CD4-positive, alpha-beta T cell treated with Interleukin-1 beta for 1 hour (primary cell): ENCODE measurements around the gene PLEKHN1.
"Not testable (repeated sequence)": the region's sequence is repeated elsewhere in the genome, so short reads cannot be mapped to it uniquely, and the experiment has no call there.

Experiments
- DNase-seq, 2 donors: peaks; one replicate each; pipeline ENCODE4 v3.0.0-alpha.2; 2020 to 2022

PLEKHN1 gene

DNA sequence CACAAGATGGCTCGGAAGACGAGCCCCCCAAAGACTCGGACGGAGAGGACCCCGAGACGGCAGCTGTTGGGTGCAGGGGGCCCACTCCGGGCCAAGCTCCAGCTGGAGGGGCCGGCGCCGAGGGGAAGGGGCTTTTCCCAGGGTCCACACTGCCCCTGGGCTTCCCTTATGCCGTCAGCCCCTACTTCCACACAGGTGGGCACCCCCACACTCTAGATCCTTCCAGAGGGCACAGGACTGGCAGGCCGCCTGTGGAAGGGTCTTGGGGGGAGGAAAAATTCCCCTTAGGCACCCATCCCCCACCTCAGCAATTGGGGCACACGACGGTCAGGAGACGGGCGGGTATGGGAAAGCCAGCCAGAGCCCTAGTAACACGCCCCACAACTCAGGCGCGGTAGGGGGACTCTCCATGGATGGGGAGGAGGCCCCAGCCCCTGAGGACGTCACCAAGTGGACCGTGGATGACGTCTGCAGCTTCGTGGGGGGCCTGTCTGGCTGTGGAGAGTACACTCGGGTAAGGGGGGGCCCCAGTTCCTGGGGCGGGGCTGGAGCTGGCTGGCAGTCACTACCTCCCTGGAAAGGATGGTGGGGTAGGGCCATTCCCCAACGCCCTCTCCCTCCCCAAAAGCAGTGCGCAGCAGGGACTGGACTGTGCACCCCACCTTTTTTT, 23.3 kb upstream of the PLEKHN1 start:
- DNase-seq: no peak

DNA sequence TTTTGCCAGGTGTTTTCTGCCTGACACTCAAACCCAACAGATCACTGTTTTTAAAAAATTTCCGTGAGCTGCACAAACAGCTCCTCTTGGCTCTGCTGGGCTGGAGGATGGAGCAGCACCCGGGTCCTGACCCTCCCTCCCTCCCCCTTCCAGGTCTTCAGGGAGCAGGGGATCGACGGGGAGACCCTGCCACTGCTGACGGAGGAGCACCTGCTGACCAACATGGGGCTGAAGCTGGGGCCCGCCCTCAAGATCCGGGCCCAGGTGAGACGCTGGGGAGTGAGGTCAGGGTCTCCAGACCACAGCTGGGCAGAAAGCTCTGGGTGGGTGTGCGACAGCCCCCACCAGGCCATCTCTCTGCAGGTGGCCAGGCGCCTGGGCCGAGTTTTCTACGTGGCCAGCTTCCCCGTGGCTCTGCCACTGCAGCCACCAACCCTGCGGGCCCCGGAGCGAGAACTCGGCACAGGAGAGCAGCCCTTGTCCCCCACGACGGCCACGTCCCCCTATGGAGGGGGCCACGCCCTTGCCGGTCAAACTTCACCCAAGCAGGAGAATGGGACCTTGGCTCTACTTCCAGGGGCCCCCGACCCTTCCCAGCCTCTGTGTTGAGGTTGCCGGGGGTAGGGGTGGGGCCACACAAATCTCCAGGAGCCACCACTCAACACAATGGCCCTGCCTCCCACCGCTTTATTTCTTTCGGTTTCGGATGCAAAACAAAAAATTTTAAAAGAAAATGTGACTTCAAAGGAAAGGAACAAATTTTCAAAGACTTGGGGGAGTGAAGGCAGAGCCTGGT, 22.5 kb upstream of the PLEKHN1 start:
- DNase-seq: no peak

DNA sequence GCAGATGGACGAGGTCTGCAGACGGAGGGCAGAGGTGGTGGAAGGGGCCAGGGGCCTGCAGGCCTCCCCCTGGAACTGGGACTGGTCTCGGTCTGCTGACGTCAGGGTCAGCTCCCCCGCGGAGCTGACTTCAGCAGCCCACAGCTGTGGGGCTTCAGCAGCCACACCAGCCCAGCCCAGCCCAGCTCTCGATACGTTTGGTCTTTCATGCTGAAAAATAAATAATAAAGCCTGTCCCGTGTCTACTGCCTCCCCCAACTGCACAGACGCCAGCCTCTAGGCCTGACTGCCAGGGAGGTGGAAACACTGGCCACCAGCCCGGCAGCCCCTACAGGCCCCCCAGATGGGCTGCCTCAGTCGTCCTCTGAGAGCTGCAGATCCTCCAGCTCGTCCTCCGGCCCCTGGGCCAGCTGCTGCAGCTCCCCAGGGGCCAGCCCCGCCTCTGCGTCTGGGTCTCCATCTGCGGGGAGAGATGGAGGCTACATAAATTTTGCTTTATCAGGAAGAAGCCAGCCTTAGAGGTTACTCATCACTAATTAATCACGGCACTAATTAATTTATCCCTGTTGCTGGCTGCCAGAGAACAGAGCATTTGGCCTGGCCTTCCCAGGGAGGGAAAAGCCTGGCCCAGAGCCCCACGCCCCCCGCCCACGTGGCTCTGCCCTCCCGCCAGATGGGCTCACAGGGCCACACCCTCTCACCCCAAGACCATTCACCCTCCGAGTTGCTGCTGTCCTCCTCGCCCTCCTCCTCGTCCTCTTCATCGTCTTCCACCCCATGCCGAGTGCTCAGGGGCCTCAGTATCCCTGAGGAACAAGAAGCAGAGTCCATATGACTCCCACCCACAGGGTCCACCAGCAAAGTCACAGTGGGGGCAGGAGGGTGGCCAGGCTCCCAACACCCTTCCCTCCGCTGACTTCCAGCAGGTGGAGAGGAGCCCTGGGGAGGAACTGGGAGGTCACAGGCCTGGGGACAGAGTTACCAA, 21.6 kb upstream of the PLEKHN1 start:
- DNase-seq: no peak

DNA sequence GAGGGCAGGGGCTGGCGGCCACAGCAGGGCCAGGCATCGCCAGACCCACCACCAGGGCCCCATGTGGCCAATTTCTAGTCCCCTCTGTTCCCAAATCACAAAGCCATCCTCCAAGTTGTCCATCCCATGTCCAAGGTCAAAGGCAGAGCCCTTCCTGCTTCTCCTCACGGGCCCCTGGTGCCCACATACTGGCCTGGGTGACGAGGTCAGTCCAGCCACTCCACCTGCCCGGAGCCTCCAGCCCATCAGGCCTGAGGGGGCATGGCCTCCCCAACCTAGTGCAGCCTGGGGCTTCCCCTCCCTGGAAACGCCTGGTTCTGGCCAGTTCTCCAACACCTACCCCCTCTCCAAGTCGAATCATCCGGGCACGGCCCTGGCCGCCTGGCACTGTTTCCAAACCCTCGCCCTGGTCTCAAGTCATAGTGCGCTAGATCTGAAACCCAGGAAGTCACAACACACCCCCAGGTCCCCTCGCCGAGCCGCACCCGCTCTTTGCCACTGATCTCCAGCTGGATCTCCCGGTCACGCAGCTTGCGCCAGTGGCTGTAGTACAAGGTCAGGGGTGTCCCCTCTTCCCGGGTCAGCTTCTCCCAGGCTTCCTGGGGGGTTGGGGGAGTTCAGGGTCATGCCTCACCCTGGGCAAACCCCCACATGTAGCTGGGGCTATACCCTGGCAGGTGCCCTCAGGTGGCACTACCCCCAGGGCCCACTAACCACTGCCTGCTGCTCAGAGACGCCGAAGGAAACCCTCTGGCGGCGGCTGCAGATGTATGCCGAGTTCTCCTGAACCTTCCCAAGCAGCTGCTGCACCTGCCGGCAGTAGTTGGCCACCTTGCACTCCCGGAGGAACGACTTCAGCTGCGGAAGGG, 20.4 kb upstream of the PLEKHN1 start:
- DNase-seq: no peak

DNA sequence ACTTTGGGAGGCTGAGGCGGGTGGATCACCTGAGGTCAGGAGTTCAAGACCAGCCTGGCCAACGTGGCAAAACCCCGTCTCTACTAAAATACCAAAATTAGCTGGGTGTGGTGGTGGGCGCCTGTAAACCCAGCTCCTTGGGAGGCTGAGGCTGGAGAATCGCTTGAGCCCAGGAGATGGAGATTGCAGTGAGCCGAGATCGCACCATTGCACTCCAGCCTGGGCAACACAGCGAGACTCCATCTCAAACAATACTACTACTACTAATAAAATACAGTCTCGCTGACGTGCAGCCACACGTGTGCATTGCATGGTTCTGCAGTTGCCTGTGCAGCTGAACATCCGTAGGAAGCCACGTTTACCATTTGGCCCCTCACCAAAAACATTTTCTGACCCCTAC, 19.5 kb upstream of the PLEKHN1 start:
- DNase-seq: not testable (repeated sequence)

DNA sequence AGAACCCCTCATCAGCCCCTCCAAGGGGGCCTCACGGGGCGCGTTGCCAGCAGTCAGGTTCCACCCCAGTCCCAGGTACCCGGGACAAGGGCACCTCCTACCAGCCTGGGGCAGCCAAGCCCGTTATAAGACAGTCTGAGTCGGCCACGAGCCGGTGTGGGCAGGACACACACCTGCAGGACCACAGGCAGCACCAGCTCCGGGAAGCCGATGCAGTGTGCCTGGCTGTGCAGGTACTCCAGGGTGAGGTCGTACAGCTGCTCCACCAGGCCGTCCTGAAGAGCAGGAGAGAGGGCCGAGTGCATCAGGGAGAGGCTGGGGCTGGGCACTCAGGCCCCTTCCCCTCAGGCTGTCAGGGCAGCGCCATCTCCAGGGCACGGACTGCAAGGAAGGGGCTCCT, 18.3 kb upstream of the PLEKHN1 start:
- DNase-seq: no peak

DNA sequence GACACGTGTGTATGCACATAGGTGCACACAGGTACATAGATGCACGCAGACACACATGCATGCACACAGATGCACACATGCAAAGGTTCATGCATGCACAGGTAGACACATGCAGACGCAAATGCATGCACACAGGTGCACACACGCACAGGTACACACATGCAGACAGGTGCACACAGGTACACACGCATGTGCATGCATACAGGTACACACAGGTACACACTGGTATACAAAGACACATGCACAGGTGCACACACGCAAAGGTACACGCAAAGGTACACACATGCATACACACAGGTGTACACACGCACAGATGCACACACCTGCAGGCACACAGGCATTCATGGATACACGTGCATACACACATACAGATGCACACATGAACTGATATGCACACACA, 16.0 kb upstream of the PLEKHN1 start:
- no peak for DNase-seq

DNA sequence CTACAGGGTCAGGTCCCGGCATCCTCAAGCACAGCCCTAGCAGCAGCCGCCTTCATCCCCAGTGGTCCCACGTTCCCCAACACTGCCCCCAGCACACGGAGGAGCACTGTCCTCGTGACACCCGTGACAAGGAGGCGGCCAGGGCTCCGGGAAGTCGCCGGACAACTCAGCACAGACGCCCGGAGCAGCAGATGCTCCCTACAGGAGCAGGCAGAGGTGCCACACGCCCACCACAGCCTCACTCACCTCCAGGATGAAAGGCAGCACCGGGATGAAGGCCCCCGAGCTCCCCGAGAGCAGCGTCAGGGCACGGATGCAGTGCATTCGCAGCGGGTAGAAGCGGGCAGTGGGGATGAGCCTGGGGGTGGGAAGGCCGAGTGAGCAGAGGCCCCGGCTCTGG, 15.4 kb upstream of the PLEKHN1 start:
- no peak for DNase-seq

DNA sequence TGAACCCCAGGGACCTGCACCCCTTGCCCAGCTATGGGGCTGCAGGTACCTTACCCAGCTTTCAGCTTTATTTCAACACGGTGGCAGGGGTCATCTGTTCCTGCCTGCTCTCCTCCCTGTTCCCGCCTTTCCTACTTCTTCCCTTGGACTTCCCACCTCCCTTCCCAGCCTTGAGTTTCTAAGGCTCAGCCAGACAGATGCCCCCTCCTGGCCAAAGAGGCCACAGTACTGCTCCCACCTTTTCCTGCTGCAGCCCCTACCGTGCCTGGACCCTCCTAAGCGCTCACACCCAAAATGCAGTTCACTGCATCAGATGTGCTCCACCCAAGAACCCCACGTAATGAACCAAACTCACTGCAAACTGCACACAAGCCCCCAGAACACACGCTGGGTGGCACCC, 14.9 kb upstream of the PLEKHN1 start:
- DNase-seq: no peak

DNA sequence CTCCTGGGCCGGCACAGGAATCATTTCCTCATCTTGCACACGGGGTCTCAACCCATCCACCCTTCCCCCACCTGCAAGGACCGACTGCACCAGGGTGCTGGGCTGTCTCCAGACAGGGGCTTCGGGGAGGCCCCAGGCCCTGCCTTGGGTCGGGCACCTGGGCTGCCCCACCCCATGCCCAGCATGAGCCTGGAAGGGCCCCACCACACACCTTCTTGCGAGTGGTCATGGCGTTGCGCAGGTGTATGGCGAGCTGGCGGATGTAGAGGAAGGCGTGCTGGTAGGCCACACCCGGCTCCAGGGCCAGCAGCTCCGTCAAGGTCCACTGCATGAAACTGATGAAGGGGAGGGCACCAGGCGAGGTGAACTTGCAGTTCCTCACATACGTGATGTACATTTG, 14.1 kb upstream of the PLEKHN1 start:
- no peak for DNase-seq

DNA sequence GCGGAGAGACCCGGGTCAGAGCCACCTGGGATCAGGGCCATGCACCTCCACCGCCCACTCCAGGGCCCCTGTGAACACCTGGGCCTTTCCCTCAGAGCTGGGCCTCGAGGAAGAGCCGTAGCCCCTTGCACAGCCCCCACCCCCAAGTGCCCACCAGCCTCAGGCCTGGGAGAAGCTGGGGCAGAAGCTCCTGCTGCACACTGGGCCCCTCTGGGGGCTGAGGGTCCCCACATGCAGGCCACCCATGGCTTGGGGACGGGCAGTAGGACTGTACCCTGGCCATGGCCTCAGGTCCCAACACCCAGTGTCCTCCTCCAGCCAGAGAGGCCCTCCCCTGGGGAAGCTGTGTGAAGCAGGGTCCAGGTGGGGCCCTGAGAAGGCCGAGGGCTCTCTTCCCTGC, 13.7 kb upstream of the PLEKHN1 start:
- DNase-seq: no peak

DNA sequence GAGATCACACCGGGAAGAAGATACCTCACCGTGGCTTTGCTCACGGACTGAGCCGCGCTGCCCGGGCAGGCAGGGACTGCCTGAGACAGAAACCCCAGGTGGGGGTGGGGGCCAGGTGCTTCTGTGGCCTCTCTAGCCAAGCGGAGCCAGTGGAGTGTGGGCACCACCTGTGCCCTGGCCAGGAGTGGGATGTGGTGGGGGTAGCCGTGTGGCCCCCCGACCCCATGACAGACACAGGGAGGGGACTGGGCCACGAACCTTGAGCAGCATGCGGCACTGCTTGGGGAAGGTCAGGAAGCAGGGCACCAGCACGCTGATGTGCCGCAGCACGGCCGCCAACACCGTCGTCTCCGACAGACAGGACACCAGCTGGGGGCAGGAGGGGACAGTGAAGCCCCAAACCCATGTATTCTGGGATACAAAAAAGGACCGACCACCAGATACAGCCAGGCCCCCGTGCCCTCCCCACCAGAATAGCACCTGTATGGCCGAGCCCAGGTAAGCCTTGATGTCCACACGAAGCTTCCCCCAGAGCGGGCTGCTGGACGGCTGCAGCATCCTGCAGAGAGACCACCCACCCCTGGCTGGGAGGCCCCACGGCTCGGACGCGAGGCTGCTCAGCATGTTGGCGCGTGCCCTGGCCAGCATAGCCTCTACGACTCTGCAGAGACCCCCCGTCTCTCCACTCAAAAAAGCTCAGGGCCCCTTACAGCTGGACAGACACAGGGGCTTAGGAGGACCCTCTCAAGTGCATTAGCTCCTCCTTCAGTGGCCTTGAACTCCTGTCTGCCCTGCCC, 12.6 kb upstream of the PLEKHN1 start:
- DNase-seq: no peak

DNA sequence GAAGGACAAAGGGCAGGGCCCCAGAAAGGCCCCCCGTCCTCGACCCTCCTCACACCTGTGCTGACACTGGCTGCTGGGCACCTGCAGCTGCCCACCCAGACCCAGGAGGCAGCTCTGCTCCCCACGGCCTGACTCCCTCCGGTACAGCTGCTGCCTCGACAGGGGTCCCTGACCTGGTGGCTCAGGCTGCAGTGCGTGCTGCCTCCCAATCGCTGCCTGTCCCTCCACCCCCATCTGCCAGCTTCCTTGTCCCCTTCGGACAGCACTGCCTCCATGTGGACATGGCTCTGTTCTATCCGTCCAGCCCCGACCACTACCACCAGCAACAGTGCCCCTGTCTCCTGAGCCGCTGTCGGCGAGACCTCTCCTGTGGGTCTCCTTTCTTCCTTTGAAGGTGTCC, 11.4 kb upstream of the PLEKHN1 start:
- no peak for DNase-seq

DNA sequence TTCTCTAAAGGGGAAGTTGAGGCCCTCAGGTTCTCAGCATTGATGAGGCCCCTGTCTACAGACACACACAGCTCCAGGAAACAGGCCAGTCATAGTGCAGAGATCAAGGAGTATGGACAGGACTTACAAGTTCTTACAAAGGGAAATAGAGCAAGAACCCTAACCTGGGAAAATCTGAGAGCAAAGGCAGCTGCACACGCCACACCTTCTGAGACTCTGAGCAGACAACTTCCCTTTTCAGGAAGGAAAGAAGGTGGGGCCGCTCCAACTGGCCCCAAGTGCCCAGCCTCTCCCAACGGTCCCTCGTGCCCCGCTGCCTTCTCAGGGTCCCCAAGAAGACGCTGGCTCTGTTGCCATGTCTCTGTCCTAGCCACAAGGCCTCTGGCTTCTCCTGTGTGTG, 10.8 kb upstream of the PLEKHN1 start:
- no peak for DNase-seq

DNA sequence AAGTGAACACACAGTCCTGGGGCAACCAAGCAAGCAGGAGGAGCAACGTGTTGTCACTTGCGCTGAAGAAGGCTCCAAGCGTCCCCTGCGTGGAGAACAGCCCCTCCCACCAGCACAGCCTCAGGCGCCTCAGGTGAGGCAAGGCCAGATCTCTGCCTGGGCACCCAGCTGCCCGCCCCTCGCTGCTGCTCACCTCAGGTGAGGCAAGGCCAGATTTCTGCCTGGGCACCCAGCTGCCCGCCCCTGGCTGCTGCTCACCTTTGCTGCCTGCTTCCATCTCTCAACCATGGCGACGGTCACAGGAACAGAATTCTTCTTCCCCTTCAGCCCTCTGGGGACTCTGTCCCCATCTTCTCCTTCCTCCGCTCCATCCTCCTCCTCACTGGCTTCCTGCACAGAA, 9.6 kb upstream of the PLEKHN1 start:
- DNase-seq: no peak

DNA sequence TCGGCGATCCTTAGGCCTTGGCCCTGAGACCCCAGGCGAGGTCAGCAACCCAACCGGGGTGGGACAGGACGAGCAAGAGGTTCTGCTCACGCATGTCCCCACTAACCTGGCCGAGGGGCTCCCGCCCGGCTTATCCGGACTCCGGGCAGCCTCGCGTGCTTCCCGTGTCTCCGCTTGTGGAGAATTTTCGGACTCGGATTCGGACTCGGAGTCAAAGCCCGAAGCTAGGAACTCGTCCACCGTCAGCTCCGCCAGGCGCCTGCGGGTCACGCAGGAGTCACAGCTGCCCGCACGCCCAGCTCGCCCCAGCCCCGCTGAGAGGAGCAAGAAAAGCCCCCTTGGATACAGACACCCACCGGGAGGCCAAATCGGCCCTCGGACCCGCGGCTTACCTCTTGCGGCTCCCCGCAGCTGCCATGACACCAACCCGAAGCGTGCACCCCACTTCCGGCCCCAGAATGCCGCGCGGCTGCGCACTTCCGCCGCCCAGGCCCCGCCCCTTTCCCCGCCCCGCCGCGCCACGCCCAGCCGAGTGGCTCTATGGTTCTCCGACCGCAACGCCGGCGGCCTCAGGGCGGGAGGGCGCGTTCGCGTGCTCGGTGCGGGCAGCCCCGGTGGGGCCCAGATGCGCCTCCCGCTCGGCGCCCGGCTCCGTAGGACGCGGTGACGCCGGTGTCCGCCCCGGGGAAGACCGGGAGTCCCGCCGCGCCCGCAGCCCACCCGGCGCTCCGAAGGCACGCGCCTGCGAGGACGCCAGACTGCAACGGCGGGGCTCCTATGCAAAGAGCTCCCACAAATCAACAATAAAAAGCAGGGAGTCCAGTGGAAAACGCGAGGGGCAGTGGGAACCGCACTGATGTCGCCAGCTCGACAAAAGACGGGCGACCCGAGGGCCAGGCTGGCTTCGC, 7.2 kb upstream of the PLEKHN1 start, which contains the start of gene NOC2L:
TSS of gene NOC2L (minus strand) at position 434 of the 908 bp plus-strand sequence. CDS start at position 418, 16 bp downstream.
- peak; percentile 95 to 98 for DNase-seq

DNA sequence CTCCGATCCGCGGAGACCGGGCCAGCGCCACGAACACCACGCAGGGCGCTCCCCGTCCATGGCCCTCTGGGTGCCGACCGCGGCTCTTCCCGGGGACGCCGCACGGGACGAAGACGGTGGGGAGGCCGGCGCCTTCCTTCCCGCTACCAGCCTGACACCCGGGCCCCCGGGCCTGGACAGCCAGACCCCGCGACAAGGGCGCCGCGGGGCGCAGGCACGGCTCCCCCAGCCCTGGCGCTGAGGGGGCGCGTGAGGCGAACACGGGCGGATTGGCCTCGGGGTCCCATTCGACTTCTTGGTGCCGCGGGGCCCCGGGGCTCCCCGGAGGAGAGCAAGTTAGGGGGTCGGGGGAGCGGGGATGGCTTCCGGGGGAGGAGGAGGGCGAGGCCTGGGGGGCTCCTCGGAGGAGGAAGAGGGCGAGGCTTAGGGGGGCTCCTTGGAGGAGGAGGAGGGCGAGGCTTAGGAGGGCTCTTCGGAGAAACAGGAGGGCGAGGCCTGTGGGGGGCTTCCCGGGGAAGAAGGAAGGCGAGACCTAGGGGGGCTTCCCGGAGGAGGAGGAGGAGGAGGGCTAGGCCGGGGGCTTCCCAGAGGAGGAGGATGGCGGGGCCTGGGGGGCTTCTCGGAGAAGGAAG, 6.4 kb upstream of the PLEKHN1 start:
- no peak for DNase-seq

DNA sequence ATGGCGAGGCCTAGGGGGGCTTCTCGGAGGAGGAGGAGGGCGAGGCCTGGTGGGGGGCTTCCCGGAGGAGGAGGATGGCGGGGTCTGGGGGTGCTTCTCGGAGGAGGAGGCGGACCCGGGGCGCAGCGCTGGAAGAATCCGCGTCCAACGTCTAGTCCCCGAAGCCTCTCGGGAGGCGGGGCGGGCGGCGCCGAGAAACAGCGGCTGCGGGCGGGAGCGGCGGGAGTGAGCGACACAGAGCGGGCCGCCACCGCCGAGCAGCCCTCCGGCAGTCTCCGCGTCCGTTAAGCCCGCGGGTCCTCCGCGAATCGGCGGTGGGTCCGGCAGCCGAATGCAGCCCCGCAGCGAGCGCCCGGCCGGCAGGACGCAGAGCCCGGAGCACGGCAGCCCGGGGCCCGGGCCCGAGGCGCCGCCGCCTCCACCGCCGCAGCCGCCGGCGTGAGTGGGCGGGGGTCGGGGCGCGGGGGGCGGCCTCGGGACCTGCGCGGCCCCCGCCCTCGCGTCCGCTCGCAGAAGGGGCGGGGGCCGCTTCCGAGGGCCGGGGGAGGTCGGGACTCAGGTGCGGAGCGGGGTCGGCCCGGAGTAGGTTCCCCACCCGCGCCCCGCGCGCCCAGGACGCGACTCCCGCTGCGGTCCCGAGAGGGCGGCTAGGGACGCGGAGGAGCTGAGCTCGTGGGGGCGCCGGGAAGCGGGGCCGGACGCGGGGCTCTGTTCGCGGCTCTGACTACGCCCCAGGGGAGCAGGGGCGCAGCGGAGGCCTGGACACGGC, 5.7 kb upstream of the PLEKHN1 start, which contains the start of gene KLHL17:
TSS of gene KLHL17 (plus strand) at position 222 of the 769 bp plus-strand sequence. CDS start at position 332, 110 bp downstream.
- peak; percentile 74 to 82 for DNase-seq
